Coronary artery (tissue), 2 donors: Measurements from ENCODE around the gene SPINDOC.

Experiments
- DNase-seq: peaks from one replicate; pipeline ENCODE4 v3.0.0-alpha.2; 2017; ENCODE audit warnings: low spot score
- H3K27ac ChIP-seq, 2 donors: fragments of 200-600 bp; sonication (generic); one replicate each; pipeline ENCODE4 v1.5.1; 2016 to 2019
- H3K4me3 ChIP-seq: fragments of 200-600 bp; sonication (generic); 2 replicates; pipeline ENCODE4 v1.5.1; 2016; ENCODE audit warnings: mild to moderate bottlenecking, moderate library complexity
- TF ChIP-seq, protein P1 (sequence below): fragments of 200-600 bp; sonication (generic); IDR thresholded peaks from one replicate; pipeline ENCODE4 v1.5.1; 2019; ENCODE audit warnings: antibody characterized with exemption

SPINDOC gene

DNA sequence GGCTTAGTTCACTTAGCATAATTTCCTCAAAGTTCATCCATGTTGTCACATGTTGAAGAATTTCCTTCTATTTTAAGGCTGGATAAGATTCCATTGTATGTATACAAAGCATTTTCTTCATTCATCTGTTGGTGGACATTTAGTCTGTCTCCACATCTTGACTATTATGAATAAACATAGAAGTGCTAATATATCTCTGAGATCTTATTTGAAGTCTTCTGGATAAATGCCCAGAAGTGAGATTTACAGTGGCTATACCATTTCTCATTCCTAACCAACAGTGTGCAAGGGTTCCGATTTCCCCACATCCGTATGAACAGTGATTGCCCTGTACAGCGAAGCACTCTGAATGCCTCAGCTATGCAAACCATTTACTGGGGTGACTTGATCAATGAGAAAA lies 38.1 kb upstream of the SPINDOC start:
- Histone ChIP-seq H3K4me3 (no peak overlapping the region), H3K27ac (no peak overlapping the region)
- TF ChIP-seq, protein P1, sequence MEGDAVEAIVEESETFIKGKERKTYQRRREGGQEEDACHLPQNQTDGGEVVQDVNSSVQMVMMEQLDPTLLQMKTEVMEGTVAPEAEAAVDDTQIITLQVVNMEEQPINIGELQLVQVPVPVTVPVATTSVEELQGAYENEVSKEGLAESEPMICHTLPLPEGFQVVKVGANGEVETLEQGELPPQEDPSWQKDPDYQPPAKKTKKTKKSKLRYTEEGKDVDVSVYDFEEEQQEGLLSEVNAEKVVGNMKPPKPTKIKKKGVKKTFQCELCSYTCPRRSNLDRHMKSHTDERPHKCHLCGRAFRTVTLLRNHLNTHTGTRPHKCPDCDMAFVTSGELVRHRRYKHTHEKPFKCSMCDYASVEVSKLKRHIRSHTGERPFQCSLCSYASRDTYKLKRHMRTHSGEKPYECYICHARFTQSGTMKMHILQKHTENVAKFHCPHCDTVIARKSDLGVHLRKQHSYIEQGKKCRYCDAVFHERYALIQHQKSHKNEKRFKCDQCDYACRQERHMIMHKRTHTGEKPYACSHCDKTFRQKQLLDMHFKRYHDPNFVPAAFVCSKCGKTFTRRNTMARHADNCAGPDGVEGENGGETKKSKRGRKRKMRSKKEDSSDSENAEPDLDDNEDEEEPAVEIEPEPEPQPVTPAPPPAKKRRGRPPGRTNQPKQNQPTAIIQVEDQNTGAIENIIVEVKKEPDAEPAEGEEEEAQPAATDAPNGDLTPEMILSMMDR = no peak
- DNase-seq = no peak

DNA sequence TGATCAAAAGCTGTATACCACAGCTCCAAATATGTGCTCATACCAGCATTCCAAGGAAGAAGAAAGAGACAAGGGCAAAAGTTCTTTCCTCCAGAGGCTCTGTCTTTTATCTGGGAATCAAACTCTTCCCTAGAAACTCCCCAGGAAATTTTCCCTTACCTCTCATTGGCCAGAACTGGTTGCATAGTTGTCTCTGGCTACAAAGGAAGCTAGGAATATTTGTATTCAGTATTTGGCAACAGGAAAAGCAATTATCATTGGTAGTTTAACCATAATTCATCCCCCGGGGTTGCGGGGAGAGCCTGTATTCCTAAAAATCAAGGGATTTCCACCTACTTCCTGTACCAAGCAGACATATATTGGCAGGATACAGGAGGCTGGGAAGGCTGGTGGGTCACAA lies 34.2 kb upstream of the SPINDOC start:
- no peak overlapping the region for H3K27ac ChIP-seq
- DNase-seq = no peak
- H3K4me3 ChIP-seq = no peak overlapping the region
- TF ChIP-seq, protein P1 = no peak

DNA sequence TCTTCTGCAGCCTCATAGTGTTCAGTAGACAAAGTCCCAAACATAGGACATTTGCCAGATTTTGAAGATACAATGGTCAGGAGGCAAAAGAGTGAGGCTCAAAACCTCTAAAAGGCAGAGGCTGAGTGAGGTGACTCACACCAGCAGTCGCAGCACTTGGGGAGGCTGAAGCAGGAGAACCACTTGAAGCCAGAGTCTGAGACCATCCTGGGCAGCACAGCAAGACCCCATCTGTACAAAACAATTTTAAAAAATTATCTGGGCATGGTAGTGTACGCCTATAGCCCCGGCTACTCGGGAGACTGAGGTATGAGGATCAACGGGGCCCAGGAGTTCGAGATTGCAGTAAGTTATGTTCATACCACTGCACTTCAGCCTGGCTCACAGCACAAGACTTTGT lies 30.5 kb upstream of the SPINDOC start:
- no peak for DNase-seq
- H3K4me3 ChIP-seq = no peak overlapping the region
- TF ChIP-seq, protein P1 = no peak
- no peak overlapping the region for H3K27ac ChIP-seq

DNA sequence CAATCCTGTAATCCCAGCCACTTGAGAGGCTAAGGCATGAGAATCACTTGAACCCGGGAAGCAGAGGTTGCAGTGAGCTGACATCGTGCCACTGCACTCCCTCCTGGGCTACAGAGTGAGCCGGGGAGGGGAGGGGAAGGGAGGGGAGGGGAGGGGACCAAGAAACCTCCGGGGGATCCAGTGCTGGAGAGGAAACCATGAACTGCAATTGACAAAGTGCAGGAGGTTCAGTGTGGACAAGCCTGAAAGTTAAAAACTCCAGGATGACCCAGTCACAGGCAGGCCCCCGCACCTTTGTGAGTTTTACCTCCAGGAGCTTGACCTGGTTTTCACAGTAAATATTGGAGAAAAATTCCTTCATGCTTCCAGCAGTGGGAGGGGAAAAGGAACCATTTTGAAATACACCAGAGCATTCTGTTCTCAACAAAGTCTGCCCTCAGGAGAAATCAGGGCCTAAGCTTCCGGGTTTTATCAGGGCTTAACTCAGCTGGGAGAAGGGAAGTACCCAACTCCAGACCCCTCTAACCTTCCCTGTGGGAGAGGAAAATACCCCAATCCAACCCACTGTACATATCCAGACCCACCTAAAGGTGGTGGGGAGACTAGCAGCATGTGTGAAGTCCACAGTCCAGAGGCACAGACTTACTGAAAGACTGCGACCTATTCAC lies 29.2 kb upstream of the SPINDOC start:
- TF ChIP-seq, protein P1 = no peak
- H3K4me3 ChIP-seq = no peak overlapping the region
- H3K27ac ChIP-seq = no peak overlapping the region
- DNase-seq = no peak

DNA sequence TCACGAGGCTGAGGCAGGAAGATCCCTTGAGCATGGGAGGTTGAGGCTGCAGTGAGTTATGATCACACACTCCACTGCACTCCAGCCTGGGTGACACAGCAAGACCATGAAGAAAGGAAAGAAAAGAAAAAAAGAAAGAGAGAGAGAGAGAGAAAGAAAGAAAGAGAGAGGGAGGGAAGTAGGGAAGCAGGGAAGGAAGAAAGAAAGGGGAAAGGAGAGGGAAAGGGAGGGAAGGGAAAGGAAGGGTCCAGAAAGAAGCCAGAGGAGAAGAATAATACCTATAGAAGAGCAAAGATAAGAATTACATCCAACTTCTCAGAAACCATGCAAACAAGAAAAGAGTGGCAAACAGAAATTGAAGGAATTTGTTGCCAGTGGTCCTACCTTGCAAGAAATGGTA lies 27.4 kb upstream of the SPINDOC start:
- Histone ChIP-seq H3K27ac (no peak overlapping the region), H3K4me3 (no peak overlapping the region)
- TF ChIP-seq, protein P1 = no peak
- no peak for DNase-seq

DNA sequence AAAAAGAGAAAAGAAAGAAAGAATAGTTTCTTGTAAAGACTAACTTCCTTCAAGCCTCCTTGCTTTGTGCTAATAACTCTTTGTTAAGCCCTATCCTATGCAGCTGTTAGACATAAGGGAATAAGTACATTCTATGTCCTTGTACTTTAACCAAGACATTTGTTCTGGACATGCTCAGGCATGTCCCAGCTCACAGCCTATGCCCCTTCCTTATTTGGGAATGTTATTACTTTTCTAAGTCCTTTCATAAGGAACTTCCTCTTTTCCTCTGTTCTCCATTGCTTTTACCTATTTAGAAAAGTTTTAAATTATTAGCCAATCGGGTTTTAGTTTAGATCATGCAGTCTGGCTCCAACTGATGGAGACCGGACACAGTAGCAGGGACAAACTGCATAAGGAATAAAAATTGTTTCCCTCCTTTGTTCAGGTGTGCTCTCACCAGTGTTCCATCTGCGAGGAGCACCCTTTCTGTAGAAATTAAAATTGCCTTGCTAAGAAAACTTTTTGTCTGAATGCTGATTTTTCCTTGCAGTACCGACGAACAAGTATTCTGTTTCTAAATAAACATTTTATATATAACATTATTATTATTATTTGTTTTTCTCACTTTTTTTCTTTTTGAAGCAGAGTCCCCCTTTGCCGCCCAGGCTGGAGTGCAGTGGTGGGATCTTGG lies 21.6 kb upstream of the SPINDOC start:
- TF ChIP-seq, protein P1 = no peak
- Histone ChIP-seq H3K27ac (no peak overlapping the region), H3K4me3 (no peak overlapping the region)
- no peak for DNase-seq

DNA sequence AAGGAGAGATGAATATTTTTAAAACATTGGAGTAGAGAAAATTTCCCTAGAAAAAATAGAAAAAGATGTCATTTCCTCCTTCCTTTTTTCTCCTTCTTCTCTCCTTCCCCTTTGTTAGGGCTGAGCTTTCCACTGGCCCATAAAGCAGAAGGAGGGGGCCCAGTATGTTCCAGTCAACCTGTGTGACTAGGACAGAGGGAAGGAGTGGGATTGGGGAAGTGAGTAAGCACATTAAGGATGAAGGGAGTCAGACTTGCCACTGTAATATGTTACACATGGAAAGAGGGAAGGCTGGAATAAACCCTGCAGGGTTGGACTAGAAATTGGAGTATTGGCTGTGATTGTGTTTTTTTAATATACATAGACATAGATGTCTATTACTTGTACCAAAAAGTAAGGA lies 20.1 kb upstream of the SPINDOC start:
- H3K4me3 ChIP-seq = no peak overlapping the region

More for the DNA sequence above, 20.1 kb upstream of the SPINDOC start:
- no peak overlapping the region for H3K27ac ChIP-seq
- DNase-seq = no peak
- TF ChIP-seq, protein P1 = no peak
